GM13976 (cell line): ENCODE data around the gene C22orf23.

ENCODE experiments used
- DNase-seq: peaks from one replicate; pipeline ENCODE4 v3.0.0; 2012; ENCODE audit warnings: low spot score
- in situ Hi-C: fragments of 300-500 bp; cut with MboI; formaldehyde crosslinking; loops from one replicate; pipeline ENCODE4 v1.12.0; 2022; ENCODE audit warnings: low sequenced_read_pairs, mixed read lengths, inconsistent platforms; ENCODE audit not compliant: unreplicated experiment
- TF ChIP-seq, protein P1 (sequence below): IDR thresholded peaks from 2 replicates; pipeline ENCODE4 v1.5.1; 2012; ENCODE audit warnings: borderline replicate concordance, mild to moderate bottlenecking; ENCODE audit not compliant: insufficient read depth; ENCODE audit errors: extremely low read depth, missing control alignments, control extremely low read depth

Gene C22orf23

DNA sequence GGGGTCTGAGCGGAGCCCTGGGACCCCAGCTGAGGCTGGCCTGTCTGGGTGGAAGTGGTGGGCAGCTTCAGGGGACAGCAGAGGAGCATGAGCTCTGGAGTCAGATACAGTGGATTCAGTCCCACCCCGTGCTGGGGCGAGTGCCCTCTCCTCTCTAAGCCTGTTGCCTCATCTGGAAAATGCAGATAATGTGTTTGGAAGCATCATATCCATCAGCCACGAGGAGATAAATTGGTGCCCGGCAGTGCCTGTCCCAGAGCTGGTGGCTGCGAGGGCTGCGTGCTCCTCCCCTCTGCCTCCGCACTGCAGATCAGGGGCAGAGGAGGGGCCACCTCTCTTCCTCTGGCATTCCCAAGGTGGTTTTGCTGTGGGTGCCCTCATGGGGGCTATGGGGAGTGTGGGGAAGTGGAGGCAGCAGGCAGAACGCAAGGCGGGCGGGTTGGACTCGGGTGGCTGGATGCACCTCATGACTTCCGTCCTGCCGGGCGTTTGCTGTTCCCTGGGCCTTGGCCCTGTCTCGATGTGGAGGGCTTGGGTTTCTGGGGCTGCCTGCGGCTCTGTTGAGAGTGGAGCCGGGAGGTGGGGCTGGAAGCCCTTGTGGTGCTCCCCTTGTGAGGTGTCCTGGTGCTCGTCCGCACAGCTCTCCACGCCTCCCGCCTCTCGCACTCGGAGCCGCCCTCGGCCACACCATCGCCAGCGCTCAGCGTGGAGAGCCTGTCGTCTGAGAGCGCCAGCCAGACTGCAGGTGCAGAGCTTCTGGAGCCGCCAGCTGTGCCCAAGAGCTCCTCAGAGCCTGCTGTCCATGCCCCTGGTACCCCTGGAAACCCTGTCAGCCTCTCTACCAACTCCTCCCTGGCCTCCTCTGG lies 26.4 kb downstream of the C22orf23 start:
- TF ChIP-seq, protein P1, sequence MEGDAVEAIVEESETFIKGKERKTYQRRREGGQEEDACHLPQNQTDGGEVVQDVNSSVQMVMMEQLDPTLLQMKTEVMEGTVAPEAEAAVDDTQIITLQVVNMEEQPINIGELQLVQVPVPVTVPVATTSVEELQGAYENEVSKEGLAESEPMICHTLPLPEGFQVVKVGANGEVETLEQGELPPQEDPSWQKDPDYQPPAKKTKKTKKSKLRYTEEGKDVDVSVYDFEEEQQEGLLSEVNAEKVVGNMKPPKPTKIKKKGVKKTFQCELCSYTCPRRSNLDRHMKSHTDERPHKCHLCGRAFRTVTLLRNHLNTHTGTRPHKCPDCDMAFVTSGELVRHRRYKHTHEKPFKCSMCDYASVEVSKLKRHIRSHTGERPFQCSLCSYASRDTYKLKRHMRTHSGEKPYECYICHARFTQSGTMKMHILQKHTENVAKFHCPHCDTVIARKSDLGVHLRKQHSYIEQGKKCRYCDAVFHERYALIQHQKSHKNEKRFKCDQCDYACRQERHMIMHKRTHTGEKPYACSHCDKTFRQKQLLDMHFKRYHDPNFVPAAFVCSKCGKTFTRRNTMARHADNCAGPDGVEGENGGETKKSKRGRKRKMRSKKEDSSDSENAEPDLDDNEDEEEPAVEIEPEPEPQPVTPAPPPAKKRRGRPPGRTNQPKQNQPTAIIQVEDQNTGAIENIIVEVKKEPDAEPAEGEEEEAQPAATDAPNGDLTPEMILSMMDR, result no peak
- DNase-seq, result no peak
- in situ Hi-C loops, result no loop called here

DNA sequence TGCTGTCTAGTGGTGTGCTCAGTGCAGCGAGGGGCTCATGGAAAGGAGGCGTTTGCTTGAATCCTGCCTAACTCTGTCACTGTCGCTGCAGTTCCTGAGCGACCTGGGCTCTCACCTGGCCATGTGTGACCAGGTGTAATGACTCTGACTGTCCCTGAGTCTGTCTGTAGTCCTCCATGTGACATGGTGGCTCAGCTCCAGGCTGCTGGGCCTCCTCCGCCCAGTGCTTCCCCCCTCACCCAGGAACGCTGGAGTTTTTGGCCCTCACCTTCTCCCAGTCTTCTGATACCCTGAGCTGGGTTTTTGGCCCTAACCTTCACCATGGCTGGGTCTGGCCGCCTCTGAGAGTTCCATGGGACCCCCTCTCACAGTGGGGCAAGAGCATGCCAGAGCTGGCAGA lies 27.0 kb downstream of the C22orf23 start:
- in situ Hi-C loops, result no loop called here
- TF ChIP-seq, protein P1, result no peak
- DNase-seq, result no peak

DNA sequence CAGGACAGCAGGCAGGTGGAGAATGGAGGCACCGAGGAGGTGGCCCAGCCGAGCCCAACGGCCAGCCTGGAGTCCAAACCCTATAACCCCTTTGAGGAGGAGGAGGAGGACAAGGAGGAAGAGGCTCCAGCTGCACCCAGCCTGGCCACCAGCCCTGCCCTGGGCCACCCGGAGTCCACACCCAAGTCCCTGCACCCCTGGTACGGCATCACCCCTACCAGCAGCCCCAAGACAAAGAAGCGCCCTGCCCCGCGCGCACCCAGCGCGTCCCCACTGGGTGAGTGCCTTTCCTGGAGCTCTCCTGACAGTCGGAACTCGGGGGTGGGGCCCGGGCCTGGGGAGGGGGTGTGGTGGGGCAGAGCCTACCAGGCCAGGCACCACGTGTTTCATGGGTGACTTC lies 27.6 kb downstream of the C22orf23 start:
- TF ChIP-seq, protein P1, result no peak
- DNase-seq, result no peak
- in situ Hi-C loops, result no loop called here

DNA sequence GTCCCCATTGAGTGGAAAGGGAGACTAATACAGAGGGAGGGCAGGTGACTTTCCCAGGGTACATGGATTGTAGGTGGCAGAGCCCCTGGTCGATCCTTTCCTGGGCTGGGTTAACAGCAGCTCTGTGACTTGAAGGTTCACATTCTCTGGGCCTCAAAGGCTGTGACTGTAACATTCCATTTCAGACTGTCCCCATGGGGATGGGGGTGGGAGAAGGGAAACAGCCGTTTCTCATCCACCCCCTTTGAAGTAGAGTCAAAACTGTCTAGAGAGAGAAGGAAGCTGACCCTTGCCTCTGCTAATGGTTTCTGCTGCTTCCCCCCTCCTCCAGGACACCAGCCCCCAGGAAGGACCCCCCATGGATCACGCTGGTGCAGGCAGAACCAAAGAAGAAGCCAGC lies 28.1 kb downstream of the C22orf23 start:
- DNase-seq, result no peak
- TF ChIP-seq, protein P1, result no peak
- in situ Hi-C loops, result no loop called here

DNA sequence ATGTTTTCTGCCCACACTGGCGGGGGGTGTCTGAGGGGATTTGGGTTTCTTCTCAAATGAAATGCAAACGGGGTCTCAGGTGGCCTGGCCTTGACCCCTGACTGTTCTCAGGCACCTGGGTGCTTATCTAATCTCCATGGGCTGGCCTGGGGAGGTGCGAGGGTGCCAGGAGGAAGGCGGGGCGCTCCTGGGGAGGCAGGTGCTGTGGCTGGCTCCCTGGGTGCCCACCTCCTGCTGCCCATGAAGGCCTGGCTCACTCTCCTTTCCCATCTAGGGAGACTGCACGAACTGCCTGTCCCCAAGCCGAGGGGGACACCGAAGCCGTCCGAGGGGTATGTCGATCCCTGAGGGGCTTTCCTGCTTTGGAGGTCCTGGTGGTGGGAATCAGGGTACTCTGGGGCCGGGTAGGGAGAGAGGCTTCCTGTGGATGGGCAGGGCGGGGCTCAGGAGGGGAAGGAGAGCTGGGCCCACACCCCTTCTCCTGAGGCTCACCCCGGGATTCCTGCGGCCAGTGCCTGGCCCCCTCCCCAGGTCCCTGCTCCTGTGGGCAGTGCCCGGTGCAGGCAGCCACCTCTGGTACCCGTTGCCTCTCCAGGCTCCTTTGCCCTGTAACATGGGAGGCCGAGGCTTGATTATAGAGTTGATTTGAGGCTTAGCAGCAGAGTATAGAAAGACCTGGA lies 28.9 kb downstream of the C22orf23 start:
- no peak for DNase-seq
- TF ChIP-seq, protein P1, result no peak
- in situ Hi-C loops, result no loop called here

DNA sequence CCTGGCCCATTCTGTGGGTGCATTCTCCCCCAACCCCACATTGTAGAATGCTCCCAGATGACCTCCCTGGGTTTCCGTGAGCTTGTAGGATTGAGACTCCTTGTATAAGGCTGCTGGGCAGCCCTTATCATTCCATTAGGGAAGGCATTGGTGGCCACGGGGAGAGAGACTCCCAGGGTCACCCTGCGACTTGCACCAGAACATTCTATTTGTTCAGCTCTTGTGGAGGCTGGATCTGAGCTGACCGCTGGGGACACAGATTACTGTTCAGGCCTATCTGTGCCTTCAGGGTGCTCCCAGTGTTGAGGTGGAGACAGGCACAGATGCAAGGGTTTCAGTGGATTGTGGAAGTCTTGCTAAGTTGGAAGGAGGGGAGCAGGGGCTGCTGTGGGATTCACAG lies 29.5 kb downstream of the C22orf23 start:
- TF ChIP-seq, protein P1, result no peak
- in situ Hi-C loops, result no loop called here
- DNase-seq, result no peak
